Spleen (tissue), 11 donors: ENCODE measurements around the gene GYG1. TPM values are rescaled to one million over a fixed set of nuclear protein-coding genes. Genes with fewer than 3 reads are reported as not detected.

Source experiments
- DNase-seq: peaks from one replicate; pipeline ENCODE4 v3.0.0-alpha.2; 2020
- H3K27ac ChIP-seq, 8 donors: fragments of 200-600 bp; sonication (generic) in 7 of 8; 1 replicate in 4 of 8; 2 replicates in 4 of 8; pipeline versions ENCODE4 v1.5.0 to v1.8.0; 2016 to 2021; ENCODE audit warnings: inconsistent platforms in 4 of 8, mild to moderate bottlenecking in 4 of 8, moderate library complexity in 1 of 8
- H3K27me3 ChIP-seq, 7 donors: fragments of 200-600 bp; sonication (generic) in 6 of 7; replicated peaks in 1 of 7; 1 replicate in 4 of 7; 2 replicates in 3 of 7; pipeline versions ENCODE4 v1.5.0 to v1.8.0; 2016 to 2021; ENCODE audit warnings: inconsistent platforms in 3 of 7, mild to moderate bottlenecking in 1 of 7
- H3K36me3 ChIP-seq, 6 donors: fragments of 200-600 bp; sonication (generic) in 5 of 6; 1 replicate in 4 of 6; 2 replicates in 2 of 6; pipeline versions ENCODE4 v1.5.0 to v1.8.0; 2016 to 2021; ENCODE audit warnings: inconsistent platforms in 2 of 6
- H3K4me1 ChIP-seq, 6 donors: fragments of 200-600 bp; sonication (generic) in 5 of 6; 1 replicate in 3 of 6; 2 replicates in 3 of 6; pipeline versions ENCODE4 v1.5.0 to v1.8.0; 2016 to 2021; ENCODE audit warnings: inconsistent platforms in 3 of 6
- H3K4me3 ChIP-seq, 8 donors: fragments of 200-600 bp; sonication (generic) in 7 of 8; 1 replicate in 4 of 8; 2 replicates in 4 of 8; pipeline versions ENCODE4 v1.5.0 to v1.8.0; 2016 to 2021; ENCODE audit warnings: inconsistent platforms in 4 of 8, mild to moderate bottlenecking in 4 of 8, moderate library complexity in 2 of 8
- H3K9me3 ChIP-seq, 8 donors: fragments of 200-600 bp; sonication (generic) in 7 of 8; 1 replicate in 4 of 8; 2 replicates in 4 of 8; pipeline versions ENCODE4 v1.5.0 to v1.8.0; 2016 to 2021; ENCODE audit warnings: inconsistent platforms in 4 of 8
- CTCF ChIP-seq, 11 experiments: fragments of 200-600 bp in 7 of 11; fragments of 450-650 bp in 4 of 11; sonication (generic) in 4 of 11; IDR thresholded peaks in 8 of 11; conservative IDR thresholded peaks in 3 of 11; 1 replicate in 7 of 11; 2 replicates in 4 of 11; pipeline versions ENCODE4 v1.4.0 to v1.8.0; 2016 to 2021; ENCODE audit warnings: antibody characterized with exemption in 11 of 11, inconsistent platforms in 4 of 11, mild to moderate bottlenecking in 1 of 11
- POLR2A ChIP-seq, 3 donors: fragments of 450-650 bp; IDR thresholded peaks; one replicate each; pipeline ENCODE4 v1.5.1; 2017; ENCODE audit warnings: antibody characterized with exemption in 3 of 3, mild to moderate bottlenecking in 1 of 3
- POLR2AphosphoS5 ChIP-seq, 3 donors: sonication (generic); formaldehyde crosslinking; IDR thresholded peaks; one replicate each; pipeline ENCODE4 v1.5.1; 2017; ENCODE audit warnings: antibody characterized with exemption in 3 of 3
- WGBS, 5 donors: extraction: QIAGEN DNeasy Blood & Tissue Kit in 3 of 5; methylation state at CpG; one replicate each; pipeline versions ENCODE4 v1.1.5 to v1.1.7; 2013 to 2018; 5-methylcytosine and 5-hydroxymethylcytosine counted together
- intact Hi-C: fragments of 100-400 bp; cut with DNase I; formaldehyde crosslinking; loops from one replicate; pipeline ENCODE4 v1.15.0; 2023; ENCODE audit warnings: low total_unique reads
- polyA plus RNA-seq, 3 donors: library from polyadenylated mRNA; stranded (reverse); fragments of 200-250 nt; gene quantifications; one replicate each; pipeline ENCODE4 v1.2.1, GENCODE V29; 2013
- total RNA-seq, 7 donors: library from RNA; depleted of rRNA in 3 of 7; stranded (reverse); fragments of >200 nt in 3 of 7; fragmentation: NEBNext Ultra II Directional in 4 of 7; extraction: Animal tissue kit (Norgen Biotek cat#: 25700) in 4 of 7; gene quantifications; one replicate each; pipeline versions ENCODE4 v1.1.0 to v1.2.1, GENCODE V29; 2016 to 2021
- donor health status: healthy with polysubstance abuse.
- donor health status: DM: no; HTN: no; CAD: no; lungs with moderate emphysema.
- donor health status: DM: no; HTN: no; CAD: no.
- donor health status: Bipolar disorder and iron deficiency.
- donor health status: healthy.
- donor health status: DM: no; HTN: no; CAD: no.
- donor health status: DM: yes; HTN: yes; CAD: no.

GYG1 gene
- total and polyA plus RNA-seq, 10 donors, result 21.4 to 117 (median 54.8) TPM

- Histone ChIP-seq H3K9me3 (no peaks in the 10 kb centered on the region), H3K4me1 (peaks cover 0 to 56% (median 6%) of the 10 kb centered on the region in 6 donors), H3K4me3 (no peak overlapping the region), H3K27me3 (no peaks in the 10 kb centered on the region), H3K27ac (peak overlapping the region in 5 of 8 donors; percentile 38 to 78 (median 59)), H3K36me3 (peaks cover 3 to 100% (median 61%) of the 10 kb centered on the region in 6 donors)
- intact Hi-C loops, result no loop called here
- no peak for DNase-seq
- 92 to 94% (median 93%) methylated on average over 6 of the region's 6 CpGs for WGBS, 5 donors
- TF ChIP-seq CTCF (IDR thresholded peaks at IDR 0.05 in 8 of 11, conservative IDR thresholded peaks at IDR 0.05 in 3 of 11) (no peak), POLR2AphosphoS5 (IDR thresholded peaks at IDR 0.05) (no peak), POLR2A (IDR thresholded peaks at IDR 0.05) (no peak)
These were observed 19.2 kb downstream of the GYG1 start for GRCh38 chr3:149010504-149010951.

GRCh38 chr3:149010966-149011365, 19.6 kb downstream of the GYG1 start:
- H3K36me3 ChIP-seq, result peaks cover 3 to 100% (median 63%) of the 10 kb centered on the region in 6 donors
- no peak for DNase-seq
- WGBS, 5 donors, result 77 to 90% (median 81%) methylated on average over 2 of the region's 2 CpGs
- H3K4me3 ChIP-seq, result no peak overlapping the region
- intact Hi-C loops, result no loop called here
- TF ChIP-seq POLR2AphosphoS5 (IDR thresholded peaks at IDR 0.05), result no peak
- TF ChIP-seq POLR2A (IDR thresholded peaks at IDR 0.05), result no peak
- no peak for TF ChIP-seq CTCF (IDR thresholded peaks at IDR 0.05 in 8 of 11, conservative IDR thresholded peaks at IDR 0.05 in 3 of 11)
- H3K4me1 ChIP-seq, result peaks cover 0 to 61% (median 7%) of the 10 kb centered on the region in 6 donors
- H3K27me3 ChIP-seq, result no peaks in the 10 kb centered on the region
- peak overlapping the region in 3 of 8 donors; percentile 59 to 78 (median 61) for H3K27ac ChIP-seq
- H3K9me3 ChIP-seq, result no peaks in the 10 kb centered on the region

GRCh38 chr3:149011676-149012075, 20.3 kb downstream of the GYG1 start:
- Histone ChIP-seq H3K4me1 (peaks cover 0 to 66% (median 11%) of the 10 kb centered on the region in 6 donors), H3K36me3 (peaks cover 3 to 100% (median 66%) of the 10 kb centered on the region in 6 donors), H3K9me3 (no peaks in the 10 kb centered on the region), H3K4me3 (no peak overlapping the region), H3K27me3 (no peaks in the 10 kb centered on the region), H3K27ac (peak overlapping the region in 3 of 8 donors; percentile 32 to 78 (median 59))
- WGBS, 5 donors, result 81 to 92% (median 88%) methylated on average over 5 of the region's 5 CpGs
- intact Hi-C loops, result no loop called here
- no peak for TF ChIP-seq CTCF (IDR thresholded peaks at IDR 0.05 in 8 of 11, conservative IDR thresholded peaks at IDR 0.05 in 3 of 11)
- TF ChIP-seq POLR2AphosphoS5 (IDR thresholded peaks at IDR 0.05), result no peak
- TF ChIP-seq POLR2A (IDR thresholded peaks at IDR 0.05), result no peak
- no peak for DNase-seq

GRCh38 chr3:149013726-149014125, 22.4 kb downstream of the GYG1 start:
- WGBS, 5 donors, result 97 to 99% (median 97%) methylated on average over 6 of the region's 6 CpGs
- Histone ChIP-seq H3K4me1 (peaks cover 0 to 70% (median 12%) of the 10 kb centered on the region in 6 donors), H3K4me3 (no peak overlapping the region), H3K27ac (no peak overlapping the region), H3K36me3 (peaks cover 3 to 100% (median 48%) of the 10 kb centered on the region in 6 donors), H3K9me3 (no peaks in the 10 kb centered on the region), H3K27me3 (no peaks in the 10 kb centered on the region)
- intact Hi-C loops, result no loop called here
- no peak for DNase-seq
- no peak for TF ChIP-seq CTCF (IDR thresholded peaks at IDR 0.05 in 8 of 11, conservative IDR thresholded peaks at IDR 0.05 in 3 of 11)
- no peak for TF ChIP-seq POLR2AphosphoS5 (IDR thresholded peaks at IDR 0.05)
- TF ChIP-seq POLR2A (IDR thresholded peaks at IDR 0.05), result no peak
